Vagina (tissue), 2 donors: ENCODE data around the gene SGIP1. TPM values are rescaled to one million over a fixed set of nuclear protein-coding genes. Genes with fewer than 3 reads are reported as not detected.

Experiments
- DNase-seq, 2 donors: peaks; one replicate each; pipeline ENCODE4 v3.0.0-alpha.2; 2017; ENCODE audit errors: extremely low spot score in 2 of 2
- H3K27ac ChIP-seq: fragments of 200-600 bp; sonication (generic); one replicate; pipeline ENCODE4 v1.5.1; 2019
- H3K27me3 ChIP-seq: fragments of 200-600 bp; sonication (generic); one replicate; pipeline ENCODE4 v1.5.1; 2019
- H3K36me3 ChIP-seq, 2 donors: fragments of 200-600 bp; sonication (generic); one replicate each; pipeline ENCODE4 v1.5.1; 2017 to 2019
- H3K4me1 ChIP-seq: fragments of 200-600 bp; sonication (generic); one replicate; pipeline ENCODE4 v1.5.1; 2019
- H3K4me3 ChIP-seq, 2 donors: fragments of 200-600 bp; sonication (generic); 1 replicate in 1 of 2; 2 replicates in 1 of 2; pipeline ENCODE4 v1.5.1; 2016 to 2019
- H3K9me3 ChIP-seq: fragments of 200-600 bp; sonication (generic); one replicate; pipeline ENCODE4 v1.5.1; 2019
- POLR2A ChIP-seq, 2 donors: fragments of 450-650 bp; IDR thresholded peaks; one replicate each; pipeline ENCODE4 v1.6.1; 2017; ENCODE audit warnings: antibody characterized with exemption in 2 of 2, mild to moderate bottlenecking in 2 of 2, moderate library complexity in 2 of 2
- POLR2AphosphoS5 ChIP-seq, 2 donors: sonication (generic); formaldehyde crosslinking; IDR thresholded peaks; one replicate each; pipeline ENCODE4 v1.9.0; 2017; ENCODE audit warnings: antibody characterized with exemption in 2 of 2, mild to moderate bottlenecking in 2 of 2, low read depth in 1 of 2; ENCODE audit not compliant: insufficient read depth in 1 of 2
- intact Hi-C: fragments of 100-400 bp; cut with DNase I; formaldehyde crosslinking; loops from one replicate; pipeline ENCODE4 v1.15.1; 2023
- total RNA-seq: library from RNA; depleted of rRNA; stranded (reverse); fragments of >200 nt; gene quantifications from one replicate; pipeline ENCODE4 v1.2.3, GENCODE V29; 2016
- TF ChIP-seq, protein P1 (sequence below), 3 experiments: fragments of 450-650 bp in 2 of 3; fragments of 200-600 bp in 1 of 3; sonication (generic) in 1 of 3; IDR thresholded peaks; one replicate each; pipeline ENCODE4 v1.5.1; 2017 to 2019; ENCODE audit warnings: antibody characterized with exemption in 3 of 3, mild to moderate bottlenecking in 2 of 3, moderate library complexity in 2 of 3

The SGIP1 gene
- total RNA-seq, 1 donor from 2014 or later: 14.0 TPM

DNA sequence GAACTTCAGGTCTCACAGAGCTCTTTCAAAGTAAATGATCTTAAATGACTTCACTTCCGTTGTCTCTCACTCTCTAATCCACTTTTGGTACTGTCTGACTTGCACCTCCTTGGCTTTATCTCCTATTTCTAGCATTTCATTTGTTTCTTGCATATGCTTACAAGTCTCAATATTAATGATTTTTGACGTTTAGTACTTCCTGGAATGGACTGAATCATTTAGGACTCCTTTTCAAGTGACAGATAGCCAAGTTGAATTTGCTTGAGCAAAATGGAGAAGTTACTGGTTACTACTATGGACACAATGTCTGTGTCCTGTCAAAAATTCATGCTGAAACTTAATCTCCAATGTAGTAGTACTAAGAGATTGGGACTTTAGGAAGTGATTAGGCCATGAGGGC lies 7.0 kb upstream of the SGIP1 start:
- Histone ChIP-seq H3K4me3 (no peak overlapping the region), H3K4me1 (no peaks in the 10 kb centered on the region), H3K9me3 (no peaks in the 10 kb centered on the region), H3K27ac (no peak overlapping the region), H3K36me3 (no peaks in the 10 kb centered on the region), H3K27me3 (no peaks in the 10 kb centered on the region)
- no peak for DNase-seq
- TF ChIP-seq POLR2AphosphoS5 (IDR thresholded peaks at IDR 0.05; ENCODE audit: insufficient read depth in 1 of 2, low read depth in 1 of 2): no peak
- TF ChIP-seq, protein P1, sequence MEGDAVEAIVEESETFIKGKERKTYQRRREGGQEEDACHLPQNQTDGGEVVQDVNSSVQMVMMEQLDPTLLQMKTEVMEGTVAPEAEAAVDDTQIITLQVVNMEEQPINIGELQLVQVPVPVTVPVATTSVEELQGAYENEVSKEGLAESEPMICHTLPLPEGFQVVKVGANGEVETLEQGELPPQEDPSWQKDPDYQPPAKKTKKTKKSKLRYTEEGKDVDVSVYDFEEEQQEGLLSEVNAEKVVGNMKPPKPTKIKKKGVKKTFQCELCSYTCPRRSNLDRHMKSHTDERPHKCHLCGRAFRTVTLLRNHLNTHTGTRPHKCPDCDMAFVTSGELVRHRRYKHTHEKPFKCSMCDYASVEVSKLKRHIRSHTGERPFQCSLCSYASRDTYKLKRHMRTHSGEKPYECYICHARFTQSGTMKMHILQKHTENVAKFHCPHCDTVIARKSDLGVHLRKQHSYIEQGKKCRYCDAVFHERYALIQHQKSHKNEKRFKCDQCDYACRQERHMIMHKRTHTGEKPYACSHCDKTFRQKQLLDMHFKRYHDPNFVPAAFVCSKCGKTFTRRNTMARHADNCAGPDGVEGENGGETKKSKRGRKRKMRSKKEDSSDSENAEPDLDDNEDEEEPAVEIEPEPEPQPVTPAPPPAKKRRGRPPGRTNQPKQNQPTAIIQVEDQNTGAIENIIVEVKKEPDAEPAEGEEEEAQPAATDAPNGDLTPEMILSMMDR (IDR thresholded peaks at IDR 0.05): no peak
- no peak for TF ChIP-seq POLR2A (IDR thresholded peaks at IDR 0.05)
- intact Hi-C loops: no loop called here

DNA sequence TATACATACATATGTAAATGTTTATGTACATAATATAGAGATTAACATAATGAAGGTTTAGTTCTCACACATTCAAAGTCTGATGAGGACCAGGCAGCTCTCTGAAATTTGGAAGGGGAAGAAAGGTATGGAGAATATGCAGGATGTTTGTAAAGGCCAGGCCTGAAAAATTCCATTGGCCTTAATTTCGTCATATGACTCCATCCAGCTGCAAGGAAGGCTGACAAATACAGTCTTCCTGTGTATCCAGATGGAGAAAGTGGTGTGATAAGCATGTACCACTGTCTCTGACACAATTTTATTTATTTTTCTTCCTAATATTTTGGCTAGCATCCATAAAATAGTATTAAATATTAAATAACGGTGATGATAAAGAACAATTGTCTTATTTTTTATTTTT lies 6.3 kb upstream of the SGIP1 start:
- H3K36me3 ChIP-seq: no peaks in the 10 kb centered on the region
- TF ChIP-seq, protein P1 (IDR thresholded peaks at IDR 0.05): no peak
- TF ChIP-seq POLR2AphosphoS5 (IDR thresholded peaks at IDR 0.05; ENCODE audit: insufficient read depth in 1 of 2, low read depth in 1 of 2): no peak
- no peak for TF ChIP-seq POLR2A (IDR thresholded peaks at IDR 0.05)
- H3K27ac ChIP-seq: no peak overlapping the region
- no peaks in the 10 kb centered on the region for H3K9me3 ChIP-seq
- no peak for DNase-seq
- no peaks in the 10 kb centered on the region for H3K27me3 ChIP-seq
- intact Hi-C loops: no loop called here
- peaks cover 5% of the 10 kb centered on the region for H3K4me1 ChIP-seq
- H3K4me3 ChIP-seq: no peak overlapping the region

DNA sequence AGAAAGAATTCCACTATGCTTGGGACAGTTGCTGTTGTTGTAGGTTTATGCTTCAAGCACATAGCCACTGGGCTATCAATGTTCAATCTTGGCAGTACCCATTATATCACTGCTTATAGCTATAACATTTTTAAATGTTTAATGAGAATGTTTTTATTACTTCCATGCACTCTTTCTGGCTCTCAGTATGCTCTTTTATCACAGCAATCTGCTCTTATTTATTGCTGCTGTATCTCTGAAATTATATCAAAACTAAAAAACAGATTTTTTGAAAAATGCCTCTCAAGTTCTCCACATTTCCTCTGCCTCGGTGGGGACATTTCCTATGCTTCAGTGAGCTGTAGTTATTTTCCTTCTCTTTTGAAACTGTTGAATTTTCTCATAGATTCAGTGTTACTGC lies 5.4 kb upstream of the SGIP1 start:
- Histone ChIP-seq H3K27ac (no peak overlapping the region), H3K4me1 (peaks cover 11% of the 10 kb centered on the region), H3K9me3 (no peaks in the 10 kb centered on the region), H3K36me3 (no peaks in the 10 kb centered on the region), H3K4me3 (no peak overlapping the region), H3K27me3 (no peaks in the 10 kb centered on the region)
- DNase-seq: no peak
- intact Hi-C loops: no loop called here
- TF ChIP-seq, protein P1 (IDR thresholded peaks at IDR 0.05): no peak
- TF ChIP-seq POLR2AphosphoS5 (IDR thresholded peaks at IDR 0.05; ENCODE audit: insufficient read depth in 1 of 2, low read depth in 1 of 2): no peak
- TF ChIP-seq POLR2A (IDR thresholded peaks at IDR 0.05): no peak

DNA sequence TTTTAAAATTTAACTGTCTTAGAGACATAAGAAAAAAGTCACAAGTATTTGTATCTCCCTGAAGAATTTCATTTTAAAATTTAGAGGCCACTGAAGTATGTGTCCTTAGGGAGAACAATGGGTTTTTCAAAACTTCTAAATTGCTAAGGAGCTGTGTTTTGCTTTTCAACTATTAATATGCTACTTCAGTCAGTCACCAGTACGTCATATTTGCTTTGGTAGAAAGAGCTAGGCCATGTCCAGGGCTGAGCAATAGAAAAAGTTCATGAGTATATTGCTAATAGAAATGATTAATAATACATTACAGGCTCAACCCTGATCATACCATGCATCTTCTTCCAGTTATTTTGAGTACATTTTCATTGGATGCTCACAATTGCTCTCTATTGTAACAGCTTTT lies 1.7 kb upstream of the SGIP1 start:
- TF ChIP-seq POLR2A (IDR thresholded peaks at IDR 0.05) (no peak), POLR2AphosphoS5 (IDR thresholded peaks at IDR 0.05; ENCODE audit: insufficient read depth in 1 of 2, low read depth in 1 of 2) (no peak)
- TF ChIP-seq, protein P1 (IDR thresholded peaks at IDR 0.05): no peak
- H3K27ac ChIP-seq: peak overlapping the region; percentile 87
- no peaks in the 10 kb centered on the region for H3K9me3 ChIP-seq
- H3K27me3 ChIP-seq: no peaks in the 10 kb centered on the region
- no peak overlapping the region for H3K4me3 ChIP-seq
- intact Hi-C loops: no loop called here
- no peaks in the 10 kb centered on the region for H3K36me3 ChIP-seq
- peaks cover 18% of the 10 kb centered on the region for H3K4me1 ChIP-seq
- DNase-seq: no peak

DNA sequence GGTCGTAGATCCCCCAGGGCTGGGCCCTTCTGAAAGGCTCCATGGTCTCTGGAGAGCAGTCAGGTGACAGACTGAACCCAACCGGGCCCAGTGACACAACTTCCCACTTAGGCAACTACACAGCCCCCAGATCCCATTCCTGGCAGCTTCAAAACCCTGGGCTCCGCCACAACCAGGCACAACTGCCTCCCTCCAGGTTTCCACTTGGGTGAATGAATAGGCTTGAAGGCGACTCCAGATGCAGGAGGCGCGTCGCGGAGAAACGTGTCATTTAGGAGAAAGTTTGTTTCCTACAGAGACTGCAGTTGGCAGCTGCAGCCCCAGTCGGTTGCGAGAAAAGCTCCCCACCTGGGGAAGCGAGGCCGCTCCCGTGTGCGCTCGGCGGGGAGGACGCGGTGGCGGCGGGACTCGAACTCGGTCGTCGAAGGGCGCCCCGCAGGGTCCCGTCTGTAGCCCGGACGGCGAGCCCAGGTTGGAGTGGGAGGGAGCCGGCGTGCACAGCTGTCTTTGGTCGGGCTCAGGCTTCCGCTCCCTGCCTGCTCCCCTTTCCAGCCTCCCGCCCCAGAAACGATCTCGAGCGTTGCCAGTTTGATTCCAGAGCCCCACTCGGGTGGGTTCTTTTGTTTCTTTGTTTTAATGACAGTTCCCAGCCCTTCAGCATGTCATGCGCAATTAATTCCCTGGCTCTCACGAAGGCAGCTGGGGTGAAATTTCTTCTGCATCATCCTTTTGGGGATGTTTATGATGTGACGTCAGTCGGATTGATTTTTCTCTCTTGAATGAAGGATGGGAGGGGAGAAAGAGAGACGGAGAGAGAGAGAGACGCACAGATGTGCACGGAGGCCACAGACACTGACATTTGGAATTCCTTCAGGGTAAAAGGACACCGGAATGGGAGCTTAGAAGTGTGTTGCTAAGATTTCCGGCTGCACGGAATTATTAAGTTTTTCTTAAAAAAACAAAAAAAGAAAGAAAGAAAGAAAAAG lies 862 bp upstream of the SGIP1 start:
- H3K9me3 ChIP-seq: no peaks in the 10 kb centered on the region
- no peak for DNase-seq
- TF ChIP-seq POLR2A (IDR thresholded peaks at IDR 0.05) (peak in 1 of 2 donors; percentile 46), POLR2AphosphoS5 (IDR thresholded peaks at IDR 0.05; ENCODE audit: insufficient read depth in 1 of 2, low read depth in 1 of 2) (peak in 1 of 2 donors; percentile 32)
- TF ChIP-seq, protein P1 (IDR thresholded peaks at IDR 0.05): no peak

More for the DNA sequence above, 862 bp upstream of the SGIP1 start:
- peaks cover 26% of the 10 kb centered on the region for H3K4me1 ChIP-seq
- peak overlapping the region; percentile 87 for H3K27ac ChIP-seq
- H3K36me3 ChIP-seq: no peaks in the 10 kb centered on the region
- no peaks in the 10 kb centered on the region for H3K27me3 ChIP-seq
- intact Hi-C loops: no loop called here
- H3K4me3 ChIP-seq: peak overlapping the region; percentile 51 to 55
